ENCODE measurements around the gene SORL1-AS1.
"Not testable (repeated sequence)": the region's sequence is repeated elsewhere in the genome, so short reads cannot be mapped to it uniquely, and the experiment has no call there.

SORL1-AS1 gene

GRCh38 chr11:121427400-121427744 is 25.4 kb downstream of the SORL1-AS1 start:
- no peak for DNase-seq (ENCODE audit: low read depth)

- DNase-seq (ENCODE audit: low read depth) = no peak
Observed at GRCh38 chr11:121426476-121427399, 26.0 kb downstream of the SORL1-AS1 start.

GRCh38 chr11:121425828-121426227 is 26.9 kb downstream of the SORL1-AS1 start:
- DNase-seq (ENCODE audit: low read depth) = no peak

GRCh38 chr11:121422675-121423074 is 30.1 kb downstream of the SORL1-AS1 start:
- no peak for DNase-seq (ENCODE audit: low read depth)

- DNase-seq (ENCODE audit: low read depth) = peak; percentile 19
Observed at GRCh38 chr11:121421149-121421901, 31.4 kb downstream of the SORL1-AS1 start.

GRCh38 chr11:121420398-121420797 is 32.4 kb downstream of the SORL1-AS1 start:
- no peak for DNase-seq (ENCODE audit: low read depth)

- no peak for DNase-seq (ENCODE audit: low read depth)
Observed at GRCh38 chr11:121419836-121420235, 32.9 kb downstream of the SORL1-AS1 start.

- peak; percentile 37 for DNase-seq (ENCODE audit: low read depth)
Observed at GRCh38 chr11:121418625-121419114, 34.1 kb downstream of the SORL1-AS1 start.

- DNase-seq (ENCODE audit: low read depth) = no peak
Observed at GRCh38 chr11:121417607-121418006, 35.2 kb downstream of the SORL1-AS1 start.

GRCh38 chr11:121417055-121417551 is 35.7 kb downstream of the SORL1-AS1 start:
- DNase-seq (ENCODE audit: low read depth) = peak; percentile 100

GRCh38 chr11:121415856-121416255 is 36.9 kb downstream of the SORL1-AS1 start:
- peak; percentile 15 for DNase-seq (ENCODE audit: low read depth)

- DNase-seq (ENCODE audit: low read depth) = no peak
Observed at GRCh38 chr11:121414141-121414913, 38.4 kb downstream of the SORL1-AS1 start.

GRCh38 chr11:121412711-121413415 is 39.9 kb downstream of the SORL1-AS1 start:
- no peak for DNase-seq (ENCODE audit: low read depth)

GRCh38 chr11:121412000-121412587 is 40.7 kb downstream of the SORL1-AS1 start:
- DNase-seq (ENCODE audit: low read depth) = no peak

- DNase-seq (ENCODE audit: low read depth) = not testable (repeated sequence)
Observed at GRCh38 chr11:121411330-121411729, 41.4 kb downstream of the SORL1-AS1 start.

- DNase-seq (ENCODE audit: low read depth) = not testable (repeated sequence)
Observed at GRCh38 chr11:121410041-121410440, 42.7 kb downstream of the SORL1-AS1 start.

GRCh38 chr11:121408830-121409229 is 43.9 kb downstream of the SORL1-AS1 start:
- DNase-seq (ENCODE audit: low read depth) = no peak

- no peak for DNase-seq (ENCODE audit: low read depth)
Observed at GRCh38 chr11:121406291-121406690, 46.5 kb downstream of the SORL1-AS1 start.

GRCh38 chr11:121405646-121406045 is 47.1 kb downstream of the SORL1-AS1 start:
- no peak for DNase-seq (ENCODE audit: low read depth)

GRCh38 chr11:121394785-121395184 is 58.0 kb downstream of the SORL1-AS1 start:
- DNase-seq (ENCODE audit: low read depth) = no peak

- DNase-seq (ENCODE audit: low read depth) = peak; percentile 63
Observed at GRCh38 chr11:121393855-121394254, 58.9 kb downstream of the SORL1-AS1 start.
